Keratinocyte (primary cell): ENCODE data around the gene LYPD5. TPM values are rescaled to one million over a fixed set of nuclear protein-coding genes. Genes with fewer than 3 reads are reported as not detected.
A peak's percentile ranks its signal among the peaks of the same experiment; 100 is the strongest.

ENCODE experiments used
- DNase-seq: peaks from one replicate; pipeline ENCODE4 v3.0.0-alpha.2; 2011; ENCODE audit warnings: low read depth, missing footprints, low spot score
- FAIRE-seq: peaks from 2 replicates; lab custom pipeline; 2011; peaks lifted over from hg19 to GRCh38; lab: Jason Lieb, UNC
- H2AFZ ChIP-seq: 2 replicates; pipeline ENCODE4 v1.6.0; 2012; ENCODE audit warnings: low read length, control low read depth, inconsistent platforms; ENCODE audit not compliant: control insufficient read depth
- H3K27ac ChIP-seq: 2 replicates; pipeline ENCODE4 v1.5.1; 2011; ENCODE audit warnings: low read length; ENCODE audit not compliant: control insufficient read depth, insufficient read depth
- H3K27me3 ChIP-seq: 3 replicates; pipeline ENCODE4 v1.6.0; 2011; ENCODE audit warnings: low read length; ENCODE audit not compliant: control insufficient read depth, insufficient read depth; ENCODE audit errors: extremely low read depth
- H3K36me3 ChIP-seq, 2 experiments: 2 replicates in 1 of 2; 3 replicates in 1 of 2; pipeline ENCODE4 v1.5.1; 2011; ENCODE audit warnings: low read length in 2 of 2, mild to moderate bottlenecking in 1 of 2; ENCODE audit not compliant: control insufficient read depth in 2 of 2, insufficient read depth in 2 of 2; ENCODE audit errors: extremely low read depth in 1 of 2
- H3K4me1 ChIP-seq: 3 replicates; pipeline ENCODE4 v1.5.1; 2011; ENCODE audit warnings: low read length; ENCODE audit not compliant: control insufficient read depth, insufficient read depth; ENCODE audit errors: extremely low read depth
- H3K4me2 ChIP-seq: 3 replicates; pipeline ENCODE4 v1.6.0; 2011; ENCODE audit warnings: low read depth, low read length; ENCODE audit not compliant: control insufficient read depth, insufficient read depth; ENCODE audit errors: extremely low read depth
- H3K4me3 ChIP-seq, 3 experiments: fragments of 200-600 bp in 1 of 3; sonication (generic) in 1 of 3; 2 replicates in 2 of 3; 3 replicates in 1 of 3; pipeline ENCODE4 v1.5.1; 2011 to 2016; ENCODE audit warnings: low read length in 3 of 3, mild to moderate bottlenecking in 3 of 3, control low read depth in 2 of 3, inconsistent platforms in 1 of 3, low read depth in 1 of 3, mixed read lengths in 1 of 3, mixed run types in 1 of 3, moderate library complexity in 1 of 3; ENCODE audit not compliant: control insufficient read depth in 2 of 3, insufficient read depth in 2 of 3; ENCODE audit errors: extremely low read depth in 1 of 3
- H3K79me2 ChIP-seq: 2 replicates; pipeline ENCODE4 v1.6.0; 2012; ENCODE audit warnings: low read length; ENCODE audit not compliant: control insufficient read depth, insufficient read depth
- H3K9ac ChIP-seq: 3 replicates; pipeline ENCODE4 v1.6.0; 2011; ENCODE audit warnings: low read length; ENCODE audit not compliant: control insufficient read depth, insufficient read depth; ENCODE audit errors: extremely low read depth
- H3K9me1 ChIP-seq: 3 replicates; pipeline ENCODE4 v1.6.0; 2011; ENCODE audit warnings: low read length; ENCODE audit not compliant: control insufficient read depth, insufficient read depth; ENCODE audit errors: extremely low read depth
- H3K9me3 ChIP-seq: 2 replicates; pipeline ENCODE4 v1.5.1; 2012; ENCODE audit warnings: low read depth, low read length; ENCODE audit not compliant: control insufficient read depth
- H4K20me1 ChIP-seq: 3 replicates; pipeline ENCODE4 v1.6.0; 2011; ENCODE audit warnings: low read length; ENCODE audit not compliant: control insufficient read depth, insufficient read depth; ENCODE audit errors: extremely low read depth
- EZH2 ChIP-seq: IDR thresholded peaks from one replicate; pipeline ENCODE4 v1.6.1; 2012; ENCODE audit warnings: inconsistent platforms, mild to moderate bottlenecking, low read length, moderate library complexity
- dilution Hi-C: fragments of 300-500 bp; cut with MboI; formaldehyde crosslinking; loops from one replicate; pipeline ENCODE4 v1.7.0; 2020; ENCODE audit warnings: low sequenced_read_pairs; ENCODE audit not compliant: extremely low pct_ligation_motif_present
- polyA plus RNA-seq, 5 experiments: library from polyadenylated mRNA; depleted of rRNA in 3 of 5; stranded (reverse) in 3 of 5; stranded (forward) in 1 of 5; unstranded in 1 of 5; fragments of >200 nt; gene quantifications; 1 replicate in 1 of 5; 2 replicates in 3 of 5; 3 replicates in 1 of 5; pipeline versions ENCODE4 v1.2.1 to v1.2.3, GENCODE V29; 2011 to 2012; ENCODE audit warnings: missing spikeins in 2 of 5, low read depth in 1 of 5, low replicate concordance in 1 of 5
- TF ChIP-seq, protein P1 (sequence below), 3 experiments: IDR thresholded peaks in 1 of 3; conservative IDR thresholded peaks in 1 of 3; optimal IDR thresholded peaks in 1 of 3; 2 replicates in 2 of 3; 3 replicates in 1 of 3; pipeline versions ENCODE3 to v1.5.1; 2011; ENCODE audit warnings: low read length in 3 of 3, mild to moderate bottlenecking in 3 of 3, moderate library complexity in 2 of 3, control low read depth in 1 of 3, inconsistent platforms in 1 of 3; ENCODE audit not compliant: insufficient read depth in 2 of 3; ENCODE audit errors: extremely low read depth in 1 of 3

The LYPD5 gene
- polyA plus RNA-seq, 1 donor (not counting 4 experiments of a cell fraction or from before 2014, with no cell fraction given) = 4.2 TPM

DNA sequence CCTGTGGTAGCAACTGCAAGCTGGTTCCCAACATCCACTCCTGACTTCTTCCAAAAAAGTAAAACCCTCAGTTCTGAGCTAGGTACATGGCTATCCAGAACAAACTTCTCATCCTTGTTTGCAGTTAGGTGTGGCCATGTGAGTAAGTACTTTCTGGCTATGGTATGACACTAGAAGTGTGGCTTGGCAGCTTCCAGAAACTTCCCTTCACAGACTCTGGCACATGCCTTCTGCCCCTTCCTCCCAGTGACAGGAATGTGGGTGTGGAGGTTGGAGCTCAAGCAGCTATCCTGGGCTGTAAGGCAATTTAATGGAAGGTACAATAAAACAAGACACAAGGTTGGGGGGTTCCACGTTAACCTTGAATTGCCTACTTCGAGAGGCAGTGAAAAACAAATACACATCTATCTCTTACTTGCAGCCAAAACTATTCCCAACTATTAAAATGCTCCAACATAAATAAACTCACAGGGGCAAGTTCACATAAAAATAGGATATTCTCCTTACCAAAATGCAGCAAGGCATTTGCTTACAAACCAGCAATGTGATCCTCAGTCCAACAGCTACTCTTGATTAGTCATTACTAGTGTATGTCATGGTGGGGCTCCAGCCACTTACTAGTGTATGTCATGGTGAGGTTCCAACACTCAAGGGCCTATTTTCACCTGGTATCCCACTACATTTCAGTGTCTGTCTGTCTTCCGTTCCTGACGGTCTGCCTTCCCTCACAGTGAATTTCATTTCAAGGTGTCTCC is 50.6 kb downstream of the LYPD5 start:
- no peaks in the 10 kb centered on the region for H3K9me3 ChIP-seq
- H3K27ac ChIP-seq = peak overlapping the region; percentile 100
- H3K27me3 ChIP-seq = no peaks in the 10 kb centered on the region
- DNase-seq (no peak), FAIRE-seq (peak; percentile 61)
- no peak overlapping the region for H3K9ac ChIP-seq
- H3K4me1 ChIP-seq = peaks cover 39% of the 10 kb centered on the region
- dilution Hi-C loops = no loop called here
- peaks cover 16 to 40% of the 10 kb centered on the region in 2 experiments for H3K36me3 ChIP-seq
- H4K20me1 ChIP-seq = no peaks in the 10 kb centered on the region
- no peak overlapping the region for H3K4me3 ChIP-seq
- no peak for TF ChIP-seq EZH2
- TF ChIP-seq, protein P1, sequence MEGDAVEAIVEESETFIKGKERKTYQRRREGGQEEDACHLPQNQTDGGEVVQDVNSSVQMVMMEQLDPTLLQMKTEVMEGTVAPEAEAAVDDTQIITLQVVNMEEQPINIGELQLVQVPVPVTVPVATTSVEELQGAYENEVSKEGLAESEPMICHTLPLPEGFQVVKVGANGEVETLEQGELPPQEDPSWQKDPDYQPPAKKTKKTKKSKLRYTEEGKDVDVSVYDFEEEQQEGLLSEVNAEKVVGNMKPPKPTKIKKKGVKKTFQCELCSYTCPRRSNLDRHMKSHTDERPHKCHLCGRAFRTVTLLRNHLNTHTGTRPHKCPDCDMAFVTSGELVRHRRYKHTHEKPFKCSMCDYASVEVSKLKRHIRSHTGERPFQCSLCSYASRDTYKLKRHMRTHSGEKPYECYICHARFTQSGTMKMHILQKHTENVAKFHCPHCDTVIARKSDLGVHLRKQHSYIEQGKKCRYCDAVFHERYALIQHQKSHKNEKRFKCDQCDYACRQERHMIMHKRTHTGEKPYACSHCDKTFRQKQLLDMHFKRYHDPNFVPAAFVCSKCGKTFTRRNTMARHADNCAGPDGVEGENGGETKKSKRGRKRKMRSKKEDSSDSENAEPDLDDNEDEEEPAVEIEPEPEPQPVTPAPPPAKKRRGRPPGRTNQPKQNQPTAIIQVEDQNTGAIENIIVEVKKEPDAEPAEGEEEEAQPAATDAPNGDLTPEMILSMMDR (optimal IDR thresholded peaks at IDR 0.05 in 1 of 3, IDR thresholded peaks at IDR 0.05 in 1 of 3, conservative IDR thresholded peaks at IDR 0.05 in 1 of 3; ENCODE audit: extremely low read depth in 1 of 3, insufficient read depth in 2 of 3, low read length in 3 of 3) = no peak
- no peaks in the 10 kb centered on the region for H3K9me1 ChIP-seq
- H3K79me2 ChIP-seq = peaks cover 23% of the 10 kb centered on the region
- H2AFZ ChIP-seq = no peak overlapping the region
- H3K4me2 ChIP-seq = peak overlapping the region; percentile 23

- no peaks in the 10 kb centered on the region for H4K20me1 ChIP-seq
- H2AFZ ChIP-seq = no peak overlapping the region
- peaks cover 21% of the 10 kb centered on the region for H3K79me2 ChIP-seq
- no peak for TF ChIP-seq EZH2
- TF ChIP-seq, protein P1 (optimal IDR thresholded peaks at IDR 0.05 in 1 of 3, IDR thresholded peaks at IDR 0.05 in 1 of 3, conservative IDR thresholded peaks at IDR 0.05 in 1 of 3; ENCODE audit: extremely low read depth in 1 of 3, insufficient read depth in 2 of 3, low read length in 3 of 3) = no peak
- no peaks in the 10 kb centered on the region for H3K9me1 ChIP-seq
- FAIRE-seq (no peak), DNase-seq (no peak)
- no peaks in the 10 kb centered on the region for H3K27me3 ChIP-seq
- no peak overlapping the region for H3K27ac ChIP-seq
- H3K4me1 ChIP-seq = peaks cover 25% of the 10 kb centered on the region
- dilution Hi-C loops = no loop called here
- no peaks in the 10 kb centered on the region for H3K9me3 ChIP-seq
- no peak overlapping the region for H3K9ac ChIP-seq
- no peak overlapping the region for H3K4me3 ChIP-seq
- H3K4me2 ChIP-seq = no peak overlapping the region
- H3K36me3 ChIP-seq = peaks cover 17 to 47% of the 10 kb centered on the region in 2 experiments
Measured at GRCh38 chr19:43749898-43750297, 52.3 kb downstream of the LYPD5 start.
